Peyer's patch (tissue), 4 donors: ENCODE results near the gene RBM33. TPM values are rescaled to one million over a fixed set of nuclear protein-coding genes. Genes with fewer than 3 reads are reported as not detected.

ENCODE experiments used
- DNase-seq, 3 donors: peaks; one replicate each; pipeline ENCODE4 v3.0.0-alpha.2; 2017 to 2019
- H3K27ac ChIP-seq, 4 donors: fragments of 200-600 bp; sonication (generic); one replicate each; pipeline ENCODE4 v1.5.1; 2016 to 2019
- H3K27me3 ChIP-seq, 2 donors: fragments of 200-600 bp; sonication (generic); one replicate each; pipeline ENCODE4 v1.5.1; 2019
- H3K36me3 ChIP-seq, 3 donors: fragments of 200-600 bp; sonication (generic); one replicate each; pipeline ENCODE4 v1.5.1; 2016 to 2019
- H3K4me1 ChIP-seq, 4 donors: fragments of 200-600 bp; sonication (generic); one replicate each; pipeline ENCODE4 v1.5.1; 2016 to 2019
- H3K4me3 ChIP-seq, 4 donors: fragments of 200-600 bp; sonication (generic); 1 replicate in 3 of 4; 2 replicates in 1 of 4; pipeline ENCODE4 v1.5.1; 2016 to 2019; ENCODE audit warnings: mild to moderate bottlenecking in 1 of 4
- H3K9me3 ChIP-seq, 4 donors: fragments of 200-600 bp; sonication (generic); one replicate each; pipeline ENCODE4 v1.5.1; 2016 to 2019; ENCODE audit warnings: mild to moderate bottlenecking in 1 of 4
- CTCF ChIP-seq, 6 experiments: fragments of 450-650 bp in 4 of 6; fragments of 200-600 bp in 2 of 6; sonication (generic) in 1 of 6; IDR thresholded peaks; one replicate each; pipeline ENCODE4 v1.5.1; 2017 to 2019; ENCODE audit warnings: antibody characterized with exemption in 6 of 6, mild to moderate bottlenecking in 3 of 6, moderate library complexity in 1 of 6
- POLR2A ChIP-seq, 2 donors: fragments of 450-650 bp; IDR thresholded peaks; one replicate each; pipeline ENCODE4 v1.5.1; 2017; ENCODE audit warnings: antibody characterized with exemption in 2 of 2, mild to moderate bottlenecking in 2 of 2, moderate library complexity in 2 of 2
- total RNA-seq, 4 donors: library from RNA; depleted of rRNA; stranded (reverse); fragments of >200 nt; gene quantifications; one replicate each; pipeline ENCODE4 v1.1.0, GENCODE V29; 2016

The RBM33 gene
- total RNA-seq, 4 donors from 2014 or later: 87.4 to 191 (median 123) TPM

- no peak overlapping the region for H3K4me3 ChIP-seq
- no peak overlapping the region for H3K27ac ChIP-seq
- no peaks in the 10 kb centered on the region for H3K9me3 ChIP-seq
- DNase-seq: no peak
- no peaks in the 10 kb centered on the region for H3K27me3 ChIP-seq
- no peaks in the 10 kb centered on the region for H3K4me1 ChIP-seq
- TF ChIP-seq POLR2A (IDR thresholded peaks at IDR 0.05) (no peak), CTCF (IDR thresholded peaks at IDR 0.05) (no peak)
- H3K36me3 ChIP-seq: peaks cover 0 to 68% (median 0%) of the 10 kb centered on the region in 3 donors
These were observed 100.7 kb downstream of the RBM33 start for GRCh38 chr7:155744971-155745683.

GRCh38 chr7:155745737-155746136 lies 101.3 kb downstream of the RBM33 start:
- no peak for TF ChIP-seq POLR2A (IDR thresholded peaks at IDR 0.05)
- no peak for TF ChIP-seq CTCF (IDR thresholded peaks at IDR 0.05)
- Histone ChIP-seq H3K27ac (no peak overlapping the region), H3K9me3 (no peaks in the 10 kb centered on the region), H3K36me3 (peaks cover 0 to 62% (median 0%) of the 10 kb centered on the region in 3 donors), H3K27me3 (no peaks in the 10 kb centered on the region), H3K4me1 (no peaks in the 10 kb centered on the region), H3K4me3 (no peak overlapping the region)
- DNase-seq: no peak

- DNase-seq: no peak
- Histone ChIP-seq H3K27ac (no peak overlapping the region), H3K27me3 (no peaks in the 10 kb centered on the region), H3K9me3 (no peaks in the 10 kb centered on the region), H3K36me3 (peaks cover 0 to 58% (median 0%) of the 10 kb centered on the region in 3 donors), H3K4me1 (no peaks in the 10 kb centered on the region), H3K4me3 (no peak overlapping the region)
- TF ChIP-seq CTCF (IDR thresholded peaks at IDR 0.05) (no peak), POLR2A (IDR thresholded peaks at IDR 0.05) (no peak)
These were observed 101.7 kb downstream of the RBM33 start for GRCh38 chr7:155746188-155746587.

GRCh38 chr7:155747209-155747608 lies 102.7 kb downstream of the RBM33 start:
- TF ChIP-seq CTCF (IDR thresholded peaks at IDR 0.05) (no peak), POLR2A (IDR thresholded peaks at IDR 0.05) (no peak)
- Histone ChIP-seq H3K27ac (no peak overlapping the region), H3K4me3 (no peak overlapping the region), H3K9me3 (no peaks in the 10 kb centered on the region), H3K27me3 (no peaks in the 10 kb centered on the region), H3K36me3 (peaks cover 0 to 48% (median 0%) of the 10 kb centered on the region in 3 donors), H3K4me1 (no peaks in the 10 kb centered on the region)
- no peak for DNase-seq

GRCh38 chr7:155749578-155749977 lies 105.1 kb downstream of the RBM33 start:
- TF ChIP-seq POLR2A (IDR thresholded peaks at IDR 0.05): no peak
- no peak for TF ChIP-seq CTCF (IDR thresholded peaks at IDR 0.05)
- no peaks in the 10 kb centered on the region for H3K27me3 ChIP-seq

More at GRCh38 chr7:155749578-155749977, 105.1 kb downstream of the RBM33 start:
- Histone ChIP-seq H3K4me1 (peaks cover 0 to 13% (median 5%) of the 10 kb centered on the region in 4 donors), H3K4me3 (no peak overlapping the region), H3K36me3 (peaks cover 0 to 24% (median 0%) of the 10 kb centered on the region in 3 donors), H3K9me3 (no peaks in the 10 kb centered on the region), H3K27ac (no peak overlapping the region)
- DNase-seq: no peak
